Heart right ventricle (tissue), 16 donors: Measurements from ENCODE around the gene TXNRD1. TPM values are rescaled to one million over a fixed set of nuclear protein-coding genes. Genes with fewer than 3 reads are reported as not detected.

Experiments used
- ATAC-seq, 8 donors: fragments of 200-7000 bp; cut with Tn5 transposase; one replicate each; pipeline ENCODE4 v1.9.1; 2020; ENCODE audit warnings: mild to moderate bottlenecking in 8 of 8, moderate library complexity in 8 of 8, moderate number of reproducible peaks in 1 of 8
- DNase-seq, 2 donors: peaks; one replicate each; pipeline ENCODE4 v3.0.0-alpha.2; 2020
- H3K27ac ChIP-seq, 10 donors: fragments of 200-600 bp; sonication (generic) in 2 of 10; one replicate each; pipeline versions ENCODE4 v1.5.0 to v1.8.0; 2020 to 2022; ENCODE audit warnings: mild to moderate bottlenecking in 3 of 10
- H3K27me3 ChIP-seq, 7 donors: fragments of 200-600 bp; one replicate each; pipeline ENCODE4 v1.8.0; 2021 to 2022; ENCODE audit warnings: mild to moderate bottlenecking in 2 of 7
- H3K36me3 ChIP-seq, 9 donors: fragments of 200-600 bp; sonication (generic) in 1 of 9; one replicate each; pipeline versions ENCODE4 v1.5.0 to v1.8.0; 2020 to 2022; ENCODE audit warnings: mild to moderate bottlenecking in 2 of 9
- H3K4me1 ChIP-seq, 9 donors: fragments of 200-600 bp; sonication (generic) in 1 of 9; one replicate each; pipeline versions ENCODE4 v1.5.0 to v1.8.0; 2020 to 2022; ENCODE audit warnings: mild to moderate bottlenecking in 4 of 9
- H3K4me3 ChIP-seq, 10 donors: fragments of 200-600 bp; sonication (generic) in 2 of 10; one replicate each; pipeline versions ENCODE4 v1.5.0 to v1.8.0; 2020 to 2022; ENCODE audit warnings: mild to moderate bottlenecking in 7 of 10, moderate library complexity in 2 of 10
- H3K9me3 ChIP-seq, 11 donors: fragments of 200-600 bp in 10 of 11; sonication (generic) in 2 of 11; one replicate each; pipeline versions ENCODE4 v1.5.0 to v1.8.0; 2013 to 2022; ENCODE audit warnings: mild to moderate bottlenecking in 2 of 11, control low read depth in 1 of 11, moderate library complexity in 1 of 11
- CTCF ChIP-seq, 9 donors: fragments of 200-600 bp; sonication (generic) in 2 of 9; IDR thresholded peaks; one replicate each; pipeline versions ENCODE4 v1.5.0 to v1.8.0; 2021 to 2022; ENCODE audit warnings: antibody characterized with exemption in 9 of 9, mild to moderate bottlenecking in 5 of 9, moderate library complexity in 1 of 9
- WGBS, 2 donors: extraction: QIAGEN DNeasy Blood & Tissue Kit; methylation state at CpG; one replicate each; pipeline ENCODE4 v1.1.7; 2013; ENCODE audit warnings: inconsistent platforms in 1 of 2; 5-methylcytosine and 5-hydroxymethylcytosine counted together
- intact Hi-C, 10 donors: fragments of 100-400 bp; cut with DNase I; formaldehyde crosslinking; loops; one replicate each; pipeline versions ENCODE4 v1.11.1 to v1.14.2; 2022
- polyA plus RNA-seq, 2 donors: library from polyadenylated mRNA; stranded (reverse); fragments of 200-250 nt; gene quantifications; one replicate each; pipeline ENCODE4 v1.2.3, GENCODE V29; 2013
- total RNA-seq, 10 donors: library from RNA; stranded (reverse); fragmentation: NEBNext Ultra II Directional in 3 of 10; extraction: Animal tissue kit (Norgen Biotek cat#: 25700) in 3 of 10; gene quantifications; one replicate each; pipeline versions ENCODE4 v1.2.1 to v1.2.4, GENCODE V29; 2021 to 2023
- donor health status: Arrhythmogenic right ventricular cardiomyopathy.
- donor health status: ischemic (EF 13 %, LVEDD 7.1; RV severe dilation, severe dysfunction).
- donor health status: healthy with polysubstance abuse.
- donor health status: DM: no; HTN: yes; CAD: no.
- donor health status: DM: no; HTN: no; CAD: no.
- donor health status: ischemic (EF 25% LVEDD 6.9; RV normal size, moderate dysfunction).
- donor health status: ischemic (EF 25% LVEDD 5.7; RV mildly dilated, moderate dysfunction).
- donor health status: healthy.
- donor health status: DM: yes; HTN: yes; CAD: no.
- donor health status: Ischemic cardiomyopathy.
- donor health status: ischemic (EF 35%, LVEDD 5.7; RV mildly dilated, moderate dysfunction).
- donor health status: nonischemic (EF 11% LVEDD 7.7; RV severe dilation, severe dysfunction).
- donor health status: DM: yes; HTN: yes; CAD: no.
- donor health status: PGD.
- donor health status: ischemic (EF 29% LVEDD 5.4; RV normal size, mild dysfunction).
- donor health status: nonischemic (EF 23%, LVEDD 6.1; RV moderate dilation, normal function).

Gene TXNRD1
- total and polyA plus RNA-seq, 12 donors, result 20.6 to 113 (median 79.5) TPM

GRCh38 chr12:104204690-104205480 lies 10.7 kb upstream of the TXNRD1 start:
- TF ChIP-seq CTCF (IDR thresholded peaks at IDR 0.05), result no peak
- intact Hi-C loops, result loop anchor here in 6 of 10 donors (5.0 to 10.0 kb wide), 5 partner anchors 152 to 1180 kb away; no protein-coding TSS in a partner anchor

GRCh38 chr12:104207416-104208205 lies 8.0 kb upstream of the TXNRD1 start:
- H3K27ac ChIP-seq, result no peak overlapping the region
- intact Hi-C loops, result loop anchor here in 4 of 10 donors (10.0 kb wide), 3 partner anchors 667 to 1177 kb away; no protein-coding TSS in a partner anchor
- H3K36me3 ChIP-seq, result no peaks in the 10 kb centered on the region
- peaks cover 0 to 3% (median 0%) of the 10 kb centered on the region in 7 donors for H3K27me3 ChIP-seq
- WGBS, 2 donors, result 88 to 94% methylated on average over 8 of the region's 8 CpGs
- H3K4me3 ChIP-seq, result no peak overlapping the region
- ATAC-seq, result no peak
- no peak for TF ChIP-seq CTCF (IDR thresholded peaks at IDR 0.05)
- no peak for DNase-seq
- H3K9me3 ChIP-seq, result no peaks in the 10 kb centered on the region
- H3K4me1 ChIP-seq, result no peaks in the 10 kb centered on the region

More at GRCh38 chr12:104204690-104205480, 10.7 kb upstream of the TXNRD1 start:
- Histone ChIP-seq H3K9me3 (peaks cover 0 to 7% (median 4%) of the 10 kb centered on the region in 11 donors), H3K36me3 (no peaks in the 10 kb centered on the region), H3K27me3 (peaks cover 0 to under 1% (median 0%) of the 10 kb centered on the region in 7 donors), H3K4me3 (no peak overlapping the region), H3K27ac (no peak overlapping the region), H3K4me1 (no peaks in the 10 kb centered on the region)
- DNase-seq (no peak), ATAC-seq (no peak)
- 88% methylated on average over 19 of the region's 19 CpGs for WGBS, 2 donors

- WGBS, 2 donors, result 89 to 91% methylated on average over 4 of the region's 4 CpGs
- no peaks in the 10 kb centered on the region for H3K36me3 ChIP-seq
- DNase-seq (no peak), ATAC-seq (no peak)
- intact Hi-C loops, result loop anchor here in 2 of 10 donors (5.0 kb wide), 2 partner anchors 145 to 150 kb away; no protein-coding TSS in a partner anchor
- no peaks in the 10 kb centered on the region for H3K9me3 ChIP-seq
- H3K4me1 ChIP-seq, result peaks cover 0 to 12% (median 0%) of the 10 kb centered on the region in 9 donors
- H3K4me3 ChIP-seq, result no peak overlapping the region
- H3K27me3 ChIP-seq, result peaks cover 0 to 5% (median 0%) of the 10 kb centered on the region in 7 donors
- no peak overlapping the region for H3K27ac ChIP-seq
- no peak for TF ChIP-seq CTCF (IDR thresholded peaks at IDR 0.05)
These were observed 3.1 kb upstream of the TXNRD1 start for GRCh38 chr12:104212516-104212915.

GRCh38 chr12:104213952-104214351 lies 1.6 kb upstream of the TXNRD1 start:
- peaks cover 0 to 5% (median 0%) of the 10 kb centered on the region in 7 donors for H3K27me3 ChIP-seq
- H3K4me3 ChIP-seq, result no peak overlapping the region
- DNase-seq (no peak), ATAC-seq (no peak)
- intact Hi-C loops, result loop anchor here in 5 of 10 donors (2.0 to 5.0 kb wide), 5 partner anchors 73 to 148 kb away; no protein-coding TSS in a partner anchor
- H3K9me3 ChIP-seq, result no peaks in the 10 kb centered on the region
- no peaks in the 10 kb centered on the region for H3K36me3 ChIP-seq
- WGBS, 2 donors, result 79 to 84% methylated on average over 2 of the region's 2 CpGs
- H3K27ac ChIP-seq, result no peak overlapping the region
- peaks cover 0 to 17% (median 4%) of the 10 kb centered on the region in 9 donors for H3K4me1 ChIP-seq
- TF ChIP-seq CTCF (IDR thresholded peaks at IDR 0.05), result no peak
